Parathyroid adenoma (tissue), 2 donors: Measurements from ENCODE around the gene FOXB1.

Experiments
- H2AFZ ChIP-seq: fragments of 300-600 bp; sonication (generic); one replicate; pipeline ENCODE4 v1.7.0; 2017; ENCODE audit warnings: antibody characterized with exemption, mild to moderate bottlenecking
- H3K27ac ChIP-seq: fragments of 300-600 bp; sonication (generic); one replicate; pipeline ENCODE4 v1.7.0; 2017
- H3K27me3 ChIP-seq: fragments of 300-600 bp; sonication (generic); one replicate; pipeline ENCODE4 v1.7.0; 2017; ENCODE audit warnings: low read length; ENCODE audit not compliant: control insufficient read depth, insufficient read depth
- H3K36me3 ChIP-seq: fragments of 300-600 bp; sonication (generic); one replicate; pipeline ENCODE4 v1.7.0; 2017; ENCODE audit warnings: low read length; ENCODE audit not compliant: control insufficient read depth, insufficient read depth
- H3K4me1 ChIP-seq: fragments of 300-600 bp; sonication (generic); one replicate; pipeline ENCODE4 v1.7.0; 2017; ENCODE audit warnings: control low read depth
- H3K4me2 ChIP-seq: fragments of 300-600 bp; sonication (generic); one replicate; pipeline ENCODE4 v1.7.0; 2017; ENCODE audit warnings: low read length
- H3K4me3 ChIP-seq: fragments of 300-600 bp; sonication (generic); one replicate; pipeline ENCODE4 v1.7.0; 2017; ENCODE audit warnings: low read depth, low read length
- H3K79me2 ChIP-seq: fragments of 300-600 bp; sonication (generic); one replicate; pipeline ENCODE4 v1.7.0; 2017; ENCODE audit warnings: control low read depth
- H3K9ac ChIP-seq: fragments of 300-600 bp; sonication (generic); one replicate; pipeline ENCODE4 v1.7.0; 2017; ENCODE audit warnings: mild to moderate bottlenecking
- H3K9me3 ChIP-seq: fragments of 300-600 bp; sonication (generic); one replicate; pipeline ENCODE4 v1.7.0; 2017; ENCODE audit warnings: low read length; ENCODE audit not compliant: control insufficient read depth
- CTCF ChIP-seq: fragments of 300-600 bp; sonication (generic); IDR thresholded peaks from one replicate; pipeline ENCODE4 v1.7.0; 2017; ENCODE audit warnings: antibody characterized with exemption, mild to moderate bottlenecking
- donor health status: primary hyperparathyroidism.

The FOXB1 gene

GRCh38 chr15:60047701-60048100 lies 43.6 kb downstream of the FOXB1 start:
- H3K27ac ChIP-seq = no peak overlapping the region
- H3K4me3 ChIP-seq = no peak overlapping the region
- H3K4me2 ChIP-seq = no peak overlapping the region
- no peaks in the 10 kb centered on the region for H3K36me3 ChIP-seq
- TF ChIP-seq CTCF = no peak
- H3K79me2 ChIP-seq = no peaks in the 10 kb centered on the region
- no peak overlapping the region for H2AFZ ChIP-seq
- no peaks in the 10 kb centered on the region for H3K4me1 ChIP-seq
- no peak overlapping the region for H3K9ac ChIP-seq
- H3K9me3 ChIP-seq = no peaks in the 10 kb centered on the region
- H3K27me3 ChIP-seq = no peaks in the 10 kb centered on the region

GRCh38 chr15:60049948-60050347 lies 45.8 kb downstream of the FOXB1 start:
- Histone ChIP-seq H3K36me3 (no peaks in the 10 kb centered on the region), H3K4me1 (no peaks in the 10 kb centered on the region), H3K9ac (no peak overlapping the region), H3K27ac (no peak overlapping the region), H3K79me2 (no peaks in the 10 kb centered on the region), H3K4me3 (no peak overlapping the region), H3K27me3 (no peaks in the 10 kb centered on the region), H3K4me2 (no peak overlapping the region), H2AFZ (no peak overlapping the region), H3K9me3 (no peaks in the 10 kb centered on the region)
- no peak for TF ChIP-seq CTCF

- Histone ChIP-seq H3K4me3 (no peak overlapping the region), H3K36me3 (no peaks in the 10 kb centered on the region)
- TF ChIP-seq CTCF = no peak
Measured at GRCh38 chr15:60052796-60053195, 48.7 kb downstream of the FOXB1 start.

GRCh38 chr15:60054472-60054871 lies 50.4 kb downstream of the FOXB1 start:
- Histone ChIP-seq H3K27me3 (no peaks in the 10 kb centered on the region), H3K79me2 (no peaks in the 10 kb centered on the region), H3K4me3 (no peak overlapping the region), H3K27ac (no peak overlapping the region), H2AFZ (no peak overlapping the region), H3K9ac (no peak overlapping the region), H3K4me1 (no peaks in the 10 kb centered on the region), H3K36me3 (no peaks in the 10 kb centered on the region), H3K4me2 (no peak overlapping the region), H3K9me3 (no peaks in the 10 kb centered on the region)
- TF ChIP-seq CTCF = no peak

More at GRCh38 chr15:60052796-60053195, 48.7 kb downstream of the FOXB1 start:
- Histone ChIP-seq H2AFZ (no peak overlapping the region), H3K27ac (no peak overlapping the region), H3K27me3 (no peaks in the 10 kb centered on the region), H3K9me3 (no peaks in the 10 kb centered on the region), H3K4me1 (no peaks in the 10 kb centered on the region), H3K4me2 (no peak overlapping the region), H3K79me2 (no peaks in the 10 kb centered on the region), H3K9ac (no peak overlapping the region)
